ENCODE data around the gene ZNF358. TPM values are rescaled to one million over a fixed set of nuclear protein-coding genes. Genes with fewer than 3 reads are reported as not detected.

Gene ZNF358
- total RNA-seq, 1 experiment from 2014 or later: 29.8 TPM

GRCh38 chr19:7488736-7489353 is 27.1 kb upstream of the ZNF358 start, which contains the start of gene PEX11G:
Gene PEX11G, minus strand, starts transcription at chr19:7489035. Its CDS starts 25 bp downstream, at chr19:7489010.
- peak; percentile 64 for DNase-seq (ENCODE audit: low read depth)

- no peak for DNase-seq (ENCODE audit: low read depth)
Observed at GRCh38 chr19:7489609-7490044, 26.3 kb upstream of the ZNF358 start.

DNA sequence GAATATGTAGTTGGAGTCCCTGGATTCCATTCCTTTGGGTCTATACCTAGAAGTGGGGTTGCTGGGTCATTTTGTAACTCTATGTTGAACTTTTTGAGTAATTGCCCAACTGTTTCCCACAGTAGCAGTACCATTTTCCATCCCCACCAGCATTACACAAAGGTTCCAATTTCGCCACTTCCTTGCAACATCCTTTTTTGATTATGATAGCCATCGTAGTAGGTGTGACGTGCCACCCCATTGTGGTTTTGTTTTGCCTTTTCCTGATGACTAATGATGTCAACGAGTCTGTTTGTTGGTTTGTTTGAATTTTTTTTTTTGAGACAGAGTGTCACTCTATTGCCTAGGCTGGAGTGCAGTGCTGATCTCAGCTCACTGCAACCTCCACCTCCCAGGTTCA is 23.8 kb upstream of the ZNF358 start:
- peak; percentile 58 for DNase-seq (ENCODE audit: low read depth)

- peak; percentile 18 for DNase-seq (ENCODE audit: low read depth)
Observed at GRCh38 chr19:7492558-7492957, 23.3 kb upstream of the ZNF358 start.

- DNase-seq (ENCODE audit: low read depth): no peak
Observed at GRCh38 chr19:7494416-7495098, 21.3 kb upstream of the ZNF358 start.

- DNase-seq (ENCODE audit: low read depth): no peak
Observed at GRCh38 chr19:7497292-7497691, 18.6 kb upstream of the ZNF358 start.

DNA sequence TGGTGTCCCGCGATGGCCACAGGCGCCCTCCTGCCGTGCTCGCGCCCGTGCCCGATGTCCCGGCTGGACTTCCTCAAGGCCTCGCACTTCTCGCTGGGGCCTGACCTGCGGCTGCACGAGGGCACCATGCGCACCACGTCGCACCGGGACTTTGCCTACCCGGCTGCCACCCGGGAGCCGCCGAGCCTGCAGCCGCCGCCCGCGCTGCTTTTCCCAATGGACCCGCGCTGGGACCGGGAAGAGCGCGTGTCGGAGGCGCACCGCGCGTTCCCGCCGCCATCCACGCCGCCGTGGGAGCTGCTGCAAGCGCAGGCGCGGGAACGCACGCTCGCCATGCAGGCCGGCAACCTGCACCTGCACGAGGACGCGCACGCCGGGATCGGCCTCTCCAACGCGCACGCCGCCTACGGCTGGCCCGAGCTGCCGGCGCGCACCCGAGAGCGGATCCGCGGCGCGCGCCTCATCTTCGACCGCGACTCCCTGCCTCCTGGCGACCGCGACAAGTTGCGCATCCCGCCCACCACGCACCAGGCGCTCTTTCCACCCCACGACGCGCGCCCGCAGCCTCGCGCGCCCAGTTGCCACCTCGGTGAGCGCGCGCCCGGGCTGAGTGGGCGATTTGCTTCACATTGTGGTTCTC is 15.0 kb upstream of the ZNF358 start:
- no peak for DNase-seq (ENCODE audit: low read depth)

GRCh38 chr19:7502552-7502951 is 13.4 kb upstream of the ZNF358 start:
- no peak for DNase-seq (ENCODE audit: low read depth)

GRCh38 chr19:7504684-7505083 is 11.2 kb upstream of the ZNF358 start:
- no peak for DNase-seq (ENCODE audit: low read depth)

GRCh38 chr19:7505288-7505681 is 10.6 kb upstream of the ZNF358 start:
- no peak for DNase-seq (ENCODE audit: low read depth)

- no peak for DNase-seq (ENCODE audit: low read depth)
Observed at GRCh38 chr19:7505682-7506384, 10.1 kb upstream of the ZNF358 start.

- DNase-seq (ENCODE audit: low read depth): peak; percentile 77
Observed at GRCh38 chr19:7506385-7507328, 9.2 kb upstream of the ZNF358 start.

DNA sequence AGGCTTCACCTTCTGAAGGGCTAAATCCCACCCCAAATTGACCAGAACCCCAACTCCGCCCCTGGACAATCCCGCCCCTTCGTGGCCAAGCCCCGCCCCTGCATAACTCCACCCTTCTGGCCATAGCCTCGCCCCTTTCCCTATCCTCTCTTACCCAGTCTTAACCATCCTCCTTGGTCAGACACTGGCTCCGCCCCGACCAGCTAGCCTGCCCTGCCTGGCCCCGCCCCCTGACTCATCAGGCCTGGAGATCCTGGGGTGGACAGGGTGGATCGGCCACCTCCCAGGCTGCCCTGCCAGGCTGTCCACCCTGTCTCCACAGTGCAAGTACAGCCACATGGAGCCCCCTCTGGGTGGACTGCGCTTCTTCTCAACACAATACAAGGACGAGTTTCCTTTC is 8.0 kb upstream of the ZNF358 start:
- peak; percentile 81 for DNase-seq (ENCODE audit: low read depth)

- DNase-seq (ENCODE audit: low read depth): no peak
Observed at GRCh38 chr19:7509625-7510024, 6.3 kb upstream of the ZNF358 start.

GRCh38 chr19:7512400-7512851 is 3.5 kb upstream of the ZNF358 start:
- peak; percentile 33 for DNase-seq (ENCODE audit: low read depth)

- no peak for DNase-seq (ENCODE audit: low read depth)
Observed at GRCh38 chr19:7513809-7514642, 1.9 kb upstream of the ZNF358 start.

- no peak for DNase-seq (ENCODE audit: low read depth)
Observed at GRCh38 chr19:7515110-7515644, 726 bp upstream of the ZNF358 start.

- DNase-seq (ENCODE audit: low read depth): no peak
Observed at GRCh38 chr19:7516333-7516732, 430 bp downstream of the ZNF358 start.

DNA sequence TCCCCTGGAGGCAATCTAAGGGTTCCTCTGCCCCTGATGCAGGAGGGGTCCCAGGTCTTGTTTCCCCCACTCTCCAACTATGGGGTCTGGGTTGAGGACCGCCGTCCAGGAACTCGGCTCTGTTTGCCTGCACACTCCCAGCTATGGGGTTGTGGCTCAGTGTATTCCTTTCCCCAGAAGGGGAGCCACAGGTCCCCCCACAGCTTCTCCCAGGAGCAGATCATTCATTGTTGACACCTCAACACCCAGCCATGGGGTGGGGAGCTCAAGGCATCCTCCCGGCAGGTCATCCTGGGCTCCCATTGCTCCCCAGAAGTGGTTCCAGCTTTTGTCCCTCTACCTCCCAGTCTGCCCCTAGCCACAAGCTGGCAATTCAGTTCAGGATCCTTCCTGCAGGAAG is 975 bp downstream of the ZNF358 start:
- DNase-seq (ENCODE audit: low read depth): no peak

All from HT1080 (cell line).